ENCODE measurements around the gene RAP2A.

Gene RAP2A

DNA sequence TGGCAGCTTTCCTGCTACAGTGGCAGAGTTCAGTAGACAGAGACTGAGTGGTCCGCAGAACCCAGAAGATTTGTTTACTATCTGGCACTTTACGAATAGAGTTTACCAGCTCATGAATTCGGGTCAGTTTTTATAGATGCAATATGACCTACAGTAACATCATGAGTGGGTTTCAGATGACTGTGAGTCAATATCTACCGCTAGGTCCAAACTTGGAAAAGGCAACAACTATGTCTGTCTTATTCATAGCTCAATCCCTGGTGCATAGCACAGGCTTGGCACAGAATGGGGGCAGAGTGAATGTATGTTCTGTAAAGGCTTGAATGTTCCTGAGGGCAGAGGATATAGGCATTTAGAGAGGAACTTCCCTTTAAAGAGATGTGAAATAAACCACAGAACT is 65.2 kb downstream of the RAP2A start:
- no peak for DNase-seq

DNA sequence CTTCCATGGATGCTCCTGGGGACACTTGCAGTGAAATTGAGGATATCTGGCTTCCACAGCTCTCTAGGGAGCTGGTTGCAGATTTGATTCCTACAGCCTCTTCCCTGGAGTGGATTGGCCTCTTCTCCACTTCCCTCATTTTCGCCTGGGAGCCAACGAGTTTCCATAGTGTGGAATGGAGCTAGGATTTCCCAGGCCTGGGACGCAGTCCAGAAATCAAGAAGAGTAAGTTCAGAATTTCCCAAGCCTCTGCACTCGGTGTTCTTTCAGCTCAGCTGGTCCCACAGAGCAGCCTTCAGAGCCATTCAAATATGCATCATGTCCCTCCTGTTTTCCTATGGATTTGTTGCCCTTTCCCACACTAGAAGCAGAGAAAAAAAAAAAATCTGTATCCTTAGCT is 68.2 kb downstream of the RAP2A start:
- DNase-seq: no peak

DNA sequence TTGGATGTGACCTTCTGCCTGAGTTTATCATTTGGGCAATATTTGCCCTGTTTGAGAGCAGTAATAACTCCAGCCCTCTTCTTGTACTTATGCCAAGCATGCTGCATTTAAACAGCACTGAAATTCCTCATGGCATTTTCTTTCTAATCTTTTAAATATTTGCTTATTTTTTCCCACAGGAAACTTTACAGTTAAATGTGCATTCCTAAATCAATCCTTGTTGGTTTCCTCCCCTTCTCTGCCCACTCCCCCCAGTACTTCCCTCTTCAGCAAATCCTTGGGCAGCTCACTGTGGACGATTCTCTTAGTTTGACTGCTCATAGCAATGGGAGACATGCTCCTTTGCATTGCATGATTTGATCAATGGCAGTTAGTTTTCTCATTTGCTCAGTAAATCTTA is 68.7 kb downstream of the RAP2A start:
- DNase-seq: no peak

DNA sequence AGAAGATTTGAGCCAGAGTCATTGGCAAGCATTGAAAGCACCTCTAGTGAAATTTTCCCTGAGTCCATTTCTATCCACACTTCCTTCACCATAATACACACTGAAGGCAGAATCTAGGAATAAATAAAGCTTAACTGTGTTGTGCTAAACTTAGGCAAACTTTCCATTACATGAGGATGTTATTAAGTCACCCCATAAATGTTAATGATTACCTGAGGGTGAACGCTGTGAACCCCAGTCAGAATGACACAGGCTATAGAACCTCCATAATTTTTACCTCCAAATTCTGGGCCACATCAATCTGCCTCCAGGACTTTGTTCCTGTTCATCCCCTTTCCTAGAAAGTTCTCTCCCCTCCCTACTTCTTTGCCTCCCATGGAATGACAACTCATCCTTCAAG is 71.0 kb downstream of the RAP2A start:
- no peak for DNase-seq

DNA sequence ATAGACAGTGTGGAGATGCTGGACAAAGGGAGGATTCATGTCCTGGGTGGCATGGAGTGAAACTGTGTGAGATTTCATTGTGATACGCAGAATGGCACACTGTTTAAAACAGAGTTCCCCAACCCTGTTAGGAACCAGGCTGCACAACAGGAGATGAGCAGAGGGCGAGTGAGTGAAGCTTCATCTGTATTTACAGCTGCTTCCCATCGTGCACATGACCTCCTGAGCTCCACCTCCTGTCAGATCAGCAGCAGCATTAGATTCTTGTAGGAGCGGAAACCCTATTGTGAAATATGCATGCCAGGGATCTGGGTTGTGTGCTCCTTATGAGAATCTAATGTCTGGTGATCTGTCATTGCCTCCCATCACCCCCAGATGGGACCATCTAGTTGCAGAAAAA is 72.5 kb downstream of the RAP2A start:
- peak; percentile 13 for DNase-seq

DNA sequence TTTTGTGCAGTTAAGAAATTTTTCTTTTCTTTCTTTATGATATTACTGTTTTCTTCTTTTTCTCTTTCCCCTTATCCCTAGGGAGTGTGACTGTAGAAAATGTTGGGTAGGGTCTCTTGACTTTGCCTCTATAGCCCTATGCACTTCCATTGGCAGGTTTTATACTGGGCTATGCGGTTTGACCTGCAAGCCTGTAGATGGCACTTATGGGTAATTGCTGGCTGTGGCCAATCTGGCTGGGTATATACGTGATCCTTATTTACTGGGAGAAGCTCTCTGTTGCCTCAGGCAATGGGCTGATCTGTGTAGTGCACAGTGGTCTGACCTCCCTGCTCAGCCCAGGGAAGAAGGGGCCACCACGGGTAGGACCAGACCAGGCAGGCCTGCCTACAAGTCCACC is 78.8 kb downstream of the RAP2A start:
- no peak for DNase-seq

DNA sequence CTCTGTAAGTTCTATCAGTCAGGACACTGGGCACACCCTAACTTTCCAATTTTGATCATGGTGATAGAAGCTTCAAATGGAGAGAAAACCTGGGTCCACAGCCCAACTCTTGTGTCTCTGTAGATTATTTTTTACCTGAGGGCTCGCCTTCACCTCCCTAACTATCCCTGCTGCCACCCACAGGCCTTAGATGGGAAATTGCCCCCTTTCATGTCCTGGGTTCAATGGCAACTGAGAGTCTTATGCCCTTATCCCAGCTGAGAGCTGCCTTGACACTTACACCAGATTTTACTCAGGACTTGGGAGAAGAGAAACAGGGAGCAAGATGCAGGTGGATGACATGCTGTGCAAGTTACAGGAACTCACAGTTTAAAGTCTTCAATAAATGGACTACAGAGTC is 81.7 kb downstream of the RAP2A start:
- no peak for DNase-seq

DNA sequence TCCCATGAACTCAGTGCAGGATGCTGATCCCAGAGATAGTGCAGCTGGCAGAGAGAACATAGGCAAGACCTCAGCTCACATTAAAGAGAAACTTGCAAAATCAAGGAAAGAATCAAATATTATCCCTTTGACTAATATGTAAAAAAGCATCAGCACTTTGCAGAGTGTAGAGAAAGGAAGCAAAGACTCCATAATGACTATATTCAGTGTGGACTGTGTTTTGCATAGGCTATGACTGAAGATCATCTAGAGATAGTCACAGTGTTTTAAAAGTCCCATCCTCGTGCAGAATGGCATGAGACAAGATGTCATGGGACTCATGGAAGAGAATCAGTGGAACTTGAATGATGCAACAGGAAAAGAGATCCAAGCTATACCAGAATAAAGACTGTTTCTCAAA is 84.0 kb downstream of the RAP2A start:
- DNase-seq: no peak

Data from DMS53 (cell line).